Stimulated activated CD4-positive, alpha-beta T cell treated with anti-CD3 and anti-CD28 coated beads, Interleukin-15, amount 100 ng/mL, for 24 hours (primary cell): ENCODE results near the gene CWH43.
"Not testable (repeated sequence)": the region's sequence is repeated elsewhere in the genome, so short reads cannot be mapped to it uniquely, and the experiment has no call there.

ENCODE experiments used
- DNase-seq: peaks from one replicate; pipeline ENCODE4 v3.0.0-alpha.2; 2020

CWH43 gene

DNA sequence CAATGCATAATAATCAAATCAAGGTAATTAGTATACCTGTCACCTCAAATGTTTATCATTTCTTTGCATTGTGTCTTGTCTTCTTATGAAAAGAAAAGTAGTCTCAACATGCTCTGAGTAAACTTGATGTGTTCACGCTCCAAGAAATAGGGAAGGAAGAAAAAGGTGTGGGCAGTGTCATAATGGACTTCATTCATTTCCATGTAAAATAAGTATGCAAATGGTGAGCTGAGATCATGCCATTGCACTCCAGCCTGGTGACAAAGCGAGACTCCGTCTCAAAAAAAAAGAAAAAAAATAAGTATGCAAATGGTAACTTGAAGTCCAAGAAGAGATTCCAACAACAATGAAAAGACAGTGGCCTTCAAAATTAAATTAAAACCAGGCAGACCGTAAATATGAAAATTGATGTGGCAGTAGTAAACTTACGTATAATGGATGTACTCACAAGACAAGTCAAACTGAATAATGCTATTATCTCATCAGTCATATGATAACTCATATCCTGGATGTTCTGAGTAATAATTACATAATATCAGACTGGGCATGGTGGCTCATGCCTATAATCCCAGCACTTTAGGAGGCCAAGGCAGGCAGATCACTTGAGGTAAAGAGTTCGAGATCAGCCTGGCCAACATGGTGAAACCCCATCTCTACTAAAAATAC, 6.0 kb upstream of the CWH43 start:
- no peak for DNase-seq

DNA sequence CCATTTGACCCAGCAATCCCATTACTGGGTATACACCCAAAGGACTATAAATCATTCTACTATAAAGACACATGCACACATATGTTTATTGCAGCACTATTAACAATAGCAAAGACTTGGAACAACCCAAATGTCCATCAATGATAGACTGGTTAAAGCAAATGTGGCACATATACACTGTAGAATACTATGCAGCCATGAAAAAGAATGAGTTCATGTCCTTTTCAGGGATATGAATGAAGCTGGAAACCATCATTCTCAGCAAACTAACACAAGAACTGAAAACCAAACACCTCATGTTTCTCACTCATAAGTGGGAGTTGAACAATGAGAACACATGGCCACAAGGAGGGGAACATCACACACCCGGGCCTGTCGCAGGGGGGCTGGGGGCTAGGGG, 2.1 kb upstream of the CWH43 start:
- not testable (repeated sequence) for DNase-seq

DNA sequence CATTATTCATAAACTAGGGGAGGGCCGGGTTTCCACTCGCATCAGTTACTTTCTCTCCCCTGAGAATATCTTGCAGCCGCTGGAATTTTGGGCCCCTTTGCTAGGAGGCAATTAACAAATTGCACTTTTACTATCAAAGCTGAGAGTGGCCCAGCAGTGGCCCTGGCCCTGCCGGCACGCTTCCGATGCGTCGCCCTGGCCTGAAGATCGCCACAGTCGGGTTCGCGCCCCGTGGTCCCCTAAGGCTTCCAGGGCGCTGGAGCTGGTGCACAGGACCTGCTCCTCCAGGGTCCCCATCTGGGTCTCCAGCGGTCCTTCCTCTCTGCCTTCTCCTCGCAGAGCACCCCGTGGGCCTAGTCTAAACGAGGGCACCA, 486 bp upstream of the CWH43 start:
- no peak for DNase-seq

DNA sequence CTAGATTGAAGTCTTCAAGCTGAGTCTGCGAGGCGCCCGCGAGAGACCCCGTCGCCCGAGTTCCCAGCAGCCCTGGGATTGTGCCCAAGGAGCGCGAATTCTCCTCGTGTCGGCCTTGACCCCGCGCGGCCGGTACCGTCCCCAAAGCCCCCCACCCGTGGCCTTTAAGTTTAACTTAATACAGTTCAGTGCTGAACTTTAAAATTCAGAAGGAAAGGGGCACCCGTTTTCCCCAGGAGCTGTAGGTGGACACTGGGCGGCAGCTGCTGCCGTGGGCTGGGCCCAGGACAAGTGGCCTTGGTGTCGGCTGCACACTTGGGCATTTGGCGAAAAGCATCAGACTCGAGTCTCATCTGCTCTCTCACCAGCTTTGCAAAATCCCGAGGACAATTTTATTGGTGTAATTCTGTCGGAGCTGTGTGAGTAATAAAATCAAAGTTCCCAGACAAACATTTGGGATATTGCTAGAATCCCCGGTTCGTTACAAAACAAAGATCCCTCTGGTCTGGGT, 634 bp downstream of the CWH43 start:
- DNase-seq = no peak

- DNase-seq = no peak
Observed at GRCh38 chr4:48989461-48990203, 3.6 kb downstream of the CWH43 start.

GRCh38 chr4:48991357-48991756, 5.3 kb downstream of the CWH43 start:
- no peak for DNase-seq

- DNase-seq = no peak
Observed at GRCh38 chr4:48997962-48998361, 11.9 kb downstream of the CWH43 start.

DNA sequence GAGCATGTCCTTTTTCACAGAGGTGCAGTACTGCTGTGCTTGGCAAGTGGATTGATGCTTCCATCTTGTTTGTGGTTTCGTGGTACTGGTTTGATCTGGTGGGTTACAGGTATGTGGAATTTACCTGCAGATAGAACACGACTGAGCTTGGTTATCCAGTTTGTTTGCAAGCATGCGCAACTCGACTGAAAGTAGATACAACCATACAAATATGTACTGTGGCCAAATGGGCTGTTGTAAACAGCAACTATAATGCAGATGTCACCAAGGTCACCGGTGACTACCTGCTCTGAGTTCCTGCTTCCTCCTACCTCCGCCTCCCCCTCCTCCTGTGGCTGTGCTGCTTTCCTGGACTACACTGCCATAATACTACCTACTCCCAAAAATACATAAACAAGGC, 12.4 kb downstream of the CWH43 start:
- DNase-seq = no peak

DNA sequence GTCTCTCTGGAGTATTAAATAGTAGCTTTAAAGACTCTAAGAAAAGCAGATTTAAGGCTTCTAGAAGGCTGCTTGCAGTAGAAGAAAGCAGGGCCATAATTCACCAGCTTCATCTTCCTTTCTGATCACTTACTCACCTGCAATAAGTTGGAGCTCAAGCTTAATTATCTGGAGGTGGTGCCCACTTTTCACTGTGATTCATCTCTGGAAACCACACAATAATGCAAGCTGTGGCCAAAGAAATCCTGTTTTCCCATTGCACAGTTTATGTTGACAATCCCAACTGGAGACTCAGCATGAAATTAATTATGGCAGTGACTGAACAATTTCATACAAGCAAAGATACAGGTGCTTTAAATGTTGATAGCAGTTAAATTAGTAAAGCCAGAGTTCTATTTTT, 14.7 kb downstream of the CWH43 start:
- no peak for DNase-seq

DNA sequence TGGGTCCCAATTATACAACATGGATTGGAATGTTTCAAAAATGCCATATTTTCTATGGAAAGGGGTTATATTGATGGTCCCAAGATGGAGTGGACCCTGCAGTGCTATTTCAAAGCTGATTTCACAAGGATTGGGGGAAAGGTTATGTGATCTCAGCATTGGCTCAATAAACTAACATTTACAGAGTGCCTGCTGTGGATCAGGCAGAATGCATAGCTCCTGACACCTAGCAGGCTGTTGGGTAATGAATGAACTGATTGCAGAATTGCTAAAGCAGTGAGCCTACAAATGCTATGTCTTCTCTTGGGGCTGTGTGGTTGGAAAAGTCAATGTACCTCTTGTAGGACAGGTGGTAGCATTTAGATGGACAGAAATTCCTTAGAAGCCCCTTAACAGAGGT, 16.9 kb downstream of the CWH43 start:
- no peak for DNase-seq

GRCh38 chr4:49018718-49019295, 32.7 kb downstream of the CWH43 start:
- no peak for DNase-seq

DNA sequence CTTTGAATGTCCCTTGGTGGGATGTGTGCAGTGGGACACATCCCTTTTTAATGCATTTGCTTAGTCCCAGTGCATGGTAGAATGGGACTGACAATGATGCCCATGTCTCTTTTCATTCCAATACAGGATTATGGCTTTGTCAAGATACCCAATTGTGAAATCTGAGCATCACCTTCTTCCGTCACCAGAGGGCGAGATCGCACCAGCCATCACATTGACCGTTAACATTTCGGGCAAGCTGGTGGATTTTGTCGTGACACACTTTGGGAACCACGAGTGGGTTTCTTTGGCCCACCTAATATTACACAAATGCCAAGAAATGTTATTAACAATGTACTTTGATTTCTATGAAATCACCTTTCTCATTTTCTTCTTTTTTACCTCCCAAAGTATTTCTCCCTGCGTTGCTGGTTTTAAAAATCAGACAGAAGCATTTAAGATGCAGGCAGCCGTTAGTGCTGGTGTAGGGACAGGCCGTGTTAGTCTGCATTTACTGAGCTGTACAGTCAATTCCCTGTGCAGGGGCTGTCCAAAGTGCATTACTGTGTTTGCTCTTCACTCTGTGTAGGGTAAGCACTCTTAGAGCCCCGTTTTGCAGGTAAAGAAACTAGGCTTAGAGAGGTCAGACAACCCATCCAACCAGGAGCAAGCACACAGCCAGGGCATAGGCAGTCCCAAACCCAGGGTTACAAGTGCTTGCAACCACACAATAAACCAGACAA, 46.5 kb downstream of the CWH43 start:
- peak; percentile 32 for DNase-seq

- no peak for DNase-seq
Observed at GRCh38 chr4:49036528-49036927, 50.5 kb downstream of the CWH43 start.

DNA sequence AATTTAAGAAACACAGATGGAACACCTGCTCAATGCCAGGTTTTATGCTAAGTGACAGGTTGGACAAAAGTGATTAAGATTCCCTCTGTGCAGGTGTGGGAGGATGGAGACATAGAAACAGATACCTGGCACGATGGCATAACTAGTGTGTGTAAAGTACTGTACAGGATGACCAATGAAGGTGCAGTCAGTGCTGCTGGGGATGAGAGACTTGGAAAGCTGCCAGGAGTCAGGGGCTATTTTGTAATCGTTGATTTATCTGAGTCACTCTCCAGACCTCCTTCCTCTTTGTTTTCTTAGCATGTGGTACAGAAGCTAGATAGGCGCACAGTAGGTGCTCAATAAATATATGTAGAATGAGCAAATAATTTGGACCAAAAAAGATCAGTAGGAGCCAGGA, 58.2 kb downstream of the CWH43 start:
- no peak for DNase-seq

DNA sequence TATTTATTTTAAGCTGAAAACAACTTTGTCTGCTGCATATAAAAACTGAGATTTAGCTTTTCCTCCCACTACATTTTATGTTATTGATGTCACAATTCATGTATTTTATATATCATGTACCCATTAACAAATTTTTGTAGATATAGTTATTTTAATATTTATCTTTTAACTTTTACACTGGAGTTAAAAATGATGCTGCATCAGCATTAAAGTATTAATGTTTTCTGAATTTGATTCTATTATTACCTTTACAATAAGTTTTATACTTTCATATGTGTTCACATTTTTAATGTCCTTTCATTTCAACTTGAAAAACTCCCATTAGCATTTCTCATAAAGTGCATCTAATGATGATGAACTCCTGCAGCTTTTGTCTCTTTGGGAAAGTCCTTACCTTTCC, 72.2 kb downstream of the CWH43 start:
- DNase-seq = no peak

- no peak for DNase-seq
Observed at GRCh38 chr4:49063670-49064069, 77.6 kb downstream of the CWH43 start.

- DNase-seq = not testable (repeated sequence)
Observed at GRCh38 chr4:49072196-49072595, 86.1 kb downstream of the CWH43 start.

DNA sequence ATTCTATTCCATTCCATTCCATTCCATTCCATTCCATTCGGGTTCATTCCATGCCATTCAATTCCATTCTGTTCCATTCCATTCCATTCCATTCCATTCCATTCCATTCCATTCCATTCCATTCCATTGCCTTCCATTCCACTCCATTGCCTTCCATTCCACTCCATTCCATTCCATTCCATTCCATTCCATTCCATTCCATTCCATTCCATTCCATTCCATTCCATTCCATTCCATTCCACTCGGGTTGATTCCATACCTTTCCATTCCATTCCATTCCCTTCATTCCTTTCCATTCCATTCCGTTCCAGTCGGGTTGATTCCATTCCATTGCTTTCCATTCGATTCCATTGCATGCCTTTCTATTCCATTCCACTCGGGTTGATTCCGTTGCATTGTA, 105.8 kb downstream of the CWH43 start:
- not testable (repeated sequence) for DNase-seq

GRCh38 chr4:49092608-49093135, 106.6 kb downstream of the CWH43 start:
- DNase-seq = not testable (repeated sequence)

DNA sequence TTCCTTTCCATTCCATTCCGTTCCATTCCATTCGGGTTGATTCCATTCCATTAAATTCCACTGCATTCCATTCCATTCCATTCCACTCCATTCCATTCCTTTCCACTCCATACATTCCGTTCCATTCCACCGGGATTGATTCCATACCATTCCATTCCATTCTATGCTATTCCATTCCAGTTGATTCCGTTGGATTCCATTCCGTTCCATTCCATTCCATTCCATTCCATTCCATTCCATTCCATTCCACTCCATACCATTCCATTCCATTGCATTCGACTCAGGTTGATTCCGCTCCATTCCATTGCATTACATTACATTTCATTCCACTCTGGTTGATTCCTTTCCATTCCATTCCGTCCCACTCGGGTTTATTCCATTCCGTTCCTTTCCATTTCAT, 110.1 kb downstream of the CWH43 start:
- not testable (repeated sequence) for DNase-seq

- not testable (repeated sequence) for DNase-seq
Observed at GRCh38 chr4:49096627-49097026, 110.6 kb downstream of the CWH43 start.

GRCh38 chr4:49097071-49097470, 111.0 kb downstream of the CWH43 start:
- not testable (repeated sequence) for DNase-seq

- not testable (repeated sequence) for DNase-seq
Observed at GRCh38 chr4:49097505-49097904, 111.4 kb downstream of the CWH43 start.
